Neural cell (in vitro differentiated cells): Measurements from ENCODE around the gene LNPEP.

Experiments
- POLR2AphosphoS5 ChIP-seq: IDR thresholded peaks from 2 replicates; pipeline ENCODE4 v1.6.1; 2012
- TF ChIP-seq, protein P1 (sequence below): fragments of 450-650 bp; IDR thresholded peaks from 2 replicates; pipeline ENCODE4 v1.5.1; 2014; ENCODE audit warnings: antibody characterized with exemption, mild to moderate bottlenecking, moderate library complexity; ENCODE audit not compliant: poor library complexity, severe bottlenecking

DNA sequence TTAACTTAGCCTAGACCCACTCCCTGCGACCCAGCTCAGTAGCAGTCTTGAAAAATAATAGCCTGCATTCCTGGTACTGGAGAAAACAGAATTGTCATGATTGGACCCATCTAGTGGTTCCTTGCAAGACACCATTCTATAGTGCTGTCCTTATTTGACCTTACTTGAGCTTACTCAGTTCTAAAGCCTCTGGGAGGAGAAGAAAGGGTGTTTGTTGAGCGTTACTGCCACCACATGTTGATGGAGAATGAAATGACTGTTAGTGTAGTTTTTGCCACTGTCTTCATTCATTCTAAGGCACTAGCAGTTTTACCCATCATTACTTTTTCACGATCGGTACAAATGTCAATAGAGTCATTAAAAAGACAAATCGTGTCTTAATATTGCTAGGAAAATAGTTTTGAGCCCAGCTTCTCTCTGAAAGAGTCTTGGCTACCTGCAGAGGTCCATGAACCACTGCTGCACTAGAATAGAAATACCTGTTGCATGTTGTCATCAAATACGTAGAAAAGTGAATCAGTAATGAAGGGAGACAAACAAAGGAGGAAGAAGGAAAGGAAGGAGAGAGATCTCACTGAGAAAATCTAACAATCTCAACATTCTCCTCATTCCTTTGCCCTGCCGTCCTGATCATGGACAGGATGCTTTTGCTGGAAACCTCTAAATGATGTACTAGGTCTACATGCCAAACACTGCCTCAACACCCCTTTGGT lies 110.5 kb downstream of the LNPEP start:
- TF ChIP-seq POLR2AphosphoS5 = no peak
- TF ChIP-seq, protein P1, sequence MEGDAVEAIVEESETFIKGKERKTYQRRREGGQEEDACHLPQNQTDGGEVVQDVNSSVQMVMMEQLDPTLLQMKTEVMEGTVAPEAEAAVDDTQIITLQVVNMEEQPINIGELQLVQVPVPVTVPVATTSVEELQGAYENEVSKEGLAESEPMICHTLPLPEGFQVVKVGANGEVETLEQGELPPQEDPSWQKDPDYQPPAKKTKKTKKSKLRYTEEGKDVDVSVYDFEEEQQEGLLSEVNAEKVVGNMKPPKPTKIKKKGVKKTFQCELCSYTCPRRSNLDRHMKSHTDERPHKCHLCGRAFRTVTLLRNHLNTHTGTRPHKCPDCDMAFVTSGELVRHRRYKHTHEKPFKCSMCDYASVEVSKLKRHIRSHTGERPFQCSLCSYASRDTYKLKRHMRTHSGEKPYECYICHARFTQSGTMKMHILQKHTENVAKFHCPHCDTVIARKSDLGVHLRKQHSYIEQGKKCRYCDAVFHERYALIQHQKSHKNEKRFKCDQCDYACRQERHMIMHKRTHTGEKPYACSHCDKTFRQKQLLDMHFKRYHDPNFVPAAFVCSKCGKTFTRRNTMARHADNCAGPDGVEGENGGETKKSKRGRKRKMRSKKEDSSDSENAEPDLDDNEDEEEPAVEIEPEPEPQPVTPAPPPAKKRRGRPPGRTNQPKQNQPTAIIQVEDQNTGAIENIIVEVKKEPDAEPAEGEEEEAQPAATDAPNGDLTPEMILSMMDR = no peak
